Medulla oblongata (tissue), 1 donor: ENCODE measurements around the gene SPACA4.
A peak's percentile ranks its signal among the peaks of the same experiment; 100 is the strongest.
"Not testable (repeated sequence)": the region's sequence is repeated elsewhere in the genome, so short reads cannot be mapped to it uniquely, and the experiment has no call there.

Source experiments
- DNase-seq: peaks from one replicate; pipeline ENCODE4 v3.0.0-alpha.2; 2015; ENCODE audit errors: extremely low spot score

SPACA4 gene

GRCh38 chr19:48618278-48618915 lies 11.9 kb downstream of the SPACA4 start:
- DNase-seq, result no peak

GRCh38 chr19:48618916-48619691 lies 12.6 kb downstream of the SPACA4 start, which contains the start of the genes RPL18 and SPHK2:
Gene RPL18, minus strand, starts transcription at chr19:48619178. Its CDS starts 35 bp downstream, at chr19:48619143.
Gene SPHK2, plus strand, starts transcription at chr19:48619506. Its CDS starts 1,009 bp downstream, at chr19:48620515.
- peak; percentile 99 for DNase-seq

GRCh38 chr19:48619692-48620585 lies 13.4 kb downstream of the SPACA4 start:
- no peak for DNase-seq

- peak; percentile 73 for DNase-seq
Measured at GRCh38 chr19:48623556-48624066, 17.1 kb downstream of the SPACA4 start.

- DNase-seq, result peak; percentile 98
Measured at GRCh38 chr19:48624067-48624594, 17.6 kb downstream of the SPACA4 start.

GRCh38 chr19:48624791-48625723 lies 18.5 kb downstream of the SPACA4 start:
- DNase-seq, result no peak

- DNase-seq, result no peak
Measured at GRCh38 chr19:48625891-48626327, 19.4 kb downstream of the SPACA4 start.

- DNase-seq, result no peak
Measured at GRCh38 chr19:48627201-48627864, 20.8 kb downstream of the SPACA4 start.

GRCh38 chr19:48627865-48628314 lies 21.3 kb downstream of the SPACA4 start:
- no peak for DNase-seq

- no peak for DNase-seq
Measured at GRCh38 chr19:48628486-48629296, 22.1 kb downstream of the SPACA4 start.

- no peak for DNase-seq
Measured at GRCh38 chr19:48629297-48629598, 22.7 kb downstream of the SPACA4 start.

GRCh38 chr19:48629599-48630295 lies 23.2 kb downstream of the SPACA4 start:
- DNase-seq, result no peak

GRCh38 chr19:48630296-48631063 lies 23.9 kb downstream of the SPACA4 start:
- DNase-seq, result no peak

- no peak for DNase-seq
Measured at GRCh38 chr19:48631225-48631624, 24.7 kb downstream of the SPACA4 start.

- DNase-seq, result not testable (repeated sequence)
Measured at GRCh38 chr19:48632286-48632685, 25.7 kb downstream of the SPACA4 start.

GRCh38 chr19:48632692-48633147 lies 26.2 kb downstream of the SPACA4 start:
- DNase-seq, result no peak
